HCT116 (cell line): ENCODE data around the gene MRPL16. TPM values are rescaled to one million over a fixed set of nuclear protein-coding genes. Genes with fewer than 3 reads are reported as not detected.

Experiments used
- ATAC-seq: fragments of 200-7000 bp; cut with Tn5 transposase; 2 replicates; pipeline ENCODE4 v1.9.1; 2020; ENCODE audit warnings: mild to moderate bottlenecking, moderate library complexity
- BruUV-seq: library from RNA; stranded (reverse); fragments of 400-500 nt; replicated peaks from 2 replicates; lab custom pipeline; 2021; lab: Mats Ljungman, UMichigan
- CTCF ChIA-PET: fragments of 300-600 bp; sonication (Branson Sonifier 250); formaldehyde crosslinking; loops from one replicate; lab custom pipeline; 2021; ENCODE audit warnings: antibody characterized with exemption; lab: Charles Lee
- POLR2A ChIA-PET: fragments of 300-600, 350-600 bp; sonication (Branson Sonifier 250); formaldehyde crosslinking; loops from one replicate; lab custom pipeline; 2021; ENCODE audit warnings: antibody characterized with exemption; lab: Charles Lee
- RAD21 ChIA-PET, 2 experiments: fragments of 300-600 bp; sonication (Branson Sonifier 250); formaldehyde crosslinking; loops; one replicate each; lab custom pipeline; 2023; ENCODE audit warnings: low total read pairs in 2 of 2; ENCODE audit not compliant: uncharacterized antibody in 2 of 2, unreplicated experiment in 2 of 2, low non-redundant PET in 1 of 2; lab: Charles Lee
- DNase-seq: peaks from one replicate; pipeline ENCODE4 v3.0.0-alpha.2; 2010; ENCODE audit warnings: low read depth, low spot score
- H2AFZ ChIP-seq: fragments of 200-600 bp; shearing (Covaris generic), sonication (generic); 2 replicates; pipeline ENCODE4 v1.6.1; 2017; ENCODE audit warnings: low read depth, mixed run types, mixed read lengths, antibody characterized with exemption, low read length; ENCODE audit not compliant: poor library complexity, severe bottlenecking
- H3K27ac ChIP-seq: 2 replicates; pipeline ENCODE4 v1.5.1; 2012; ENCODE audit warnings: low read depth, low read length
- H3K27me3 ChIP-seq: fragments of 200-600 bp; sonication (generic); 2 replicates; pipeline ENCODE4 v1.6.1; 2016; ENCODE audit warnings: mixed run types, low read length, mixed read lengths; ENCODE audit not compliant: insufficient read depth
- H3K36me3 ChIP-seq, 2 experiments: fragments of 200-500 bp in 1 of 2; fragments of 200-600 bp in 1 of 2; sonication (Bioruptor generic) in 1 of 2; sonication (generic) in 1 of 2; 2 replicates each; pipeline versions ENCODE4 v1.5.1 to v1.6.1; 2014 to 2016; ENCODE audit warnings: low read length in 2 of 2, inconsistent platforms in 1 of 2, mixed read lengths in 1 of 2, mixed run types in 1 of 2; ENCODE audit not compliant: insufficient read depth in 2 of 2, control insufficient read depth in 1 of 2
- H3K4me1 ChIP-seq, 2 experiments: fragments of 200-600 bp in 1 of 2; sonication (generic) in 1 of 2; 2 replicates each; pipeline versions ENCODE4 v1.5.1 to v1.6.1; 2012 to 2017; ENCODE audit warnings: low read length in 2 of 2, inconsistent platforms in 1 of 2, mild to moderate bottlenecking in 1 of 2, mixed read lengths in 1 of 2, mixed run types in 1 of 2, moderate library complexity in 1 of 2; ENCODE audit not compliant: insufficient read depth in 2 of 2, control insufficient read depth in 1 of 2
- H3K4me2 ChIP-seq: fragments of 200-600 bp; sonication (generic); 2 replicates; pipeline ENCODE4 v1.6.1; 2017; ENCODE audit warnings: mixed run types, low read length, mixed read lengths
- H3K4me3 ChIP-seq, 2 experiments: fragments of 200-600 bp in 1 of 2; sonication (generic) in 1 of 2; replicated peaks in 1 of 2; 2 replicates each; pipeline ENCODE4 v1.5.1; 2011 to 2016; ENCODE audit warnings: low read length in 2 of 2, control low read depth in 1 of 2, low read depth in 1 of 2, mild to moderate bottlenecking in 1 of 2, mixed read lengths in 1 of 2, mixed run types in 1 of 2
- H3K79me2 ChIP-seq: fragments of 200-600 bp; sonication (generic); 2 replicates; pipeline ENCODE4 v1.6.1; 2017; ENCODE audit warnings: mild to moderate bottlenecking, mixed run types, low read length, moderate library complexity, mixed read lengths; ENCODE audit not compliant: insufficient read depth
- H3K9ac ChIP-seq: fragments of 200-600 bp; sonication (generic); 2 replicates; pipeline ENCODE4 v1.6.1; 2016; ENCODE audit warnings: low read length, mixed read lengths
- H3K9me2 ChIP-seq: fragments of 200-600 bp; sonication (generic), shearing (Covaris generic); 2 replicates; pipeline ENCODE4 v1.6.1; 2017; ENCODE audit warnings: mixed run types, mild to moderate bottlenecking, moderate library complexity; ENCODE audit not compliant: insufficient read depth
- H3K9me3 ChIP-seq, 2 experiments: fragments of 200-500 bp in 1 of 2; fragments of 200-600 bp in 1 of 2; sonication (Bioruptor generic) in 1 of 2; sonication (generic) in 1 of 2; 2 replicates each; pipeline ENCODE4 v1.6.1; 2014 to 2017; ENCODE audit warnings: low read length in 2 of 2, mixed read lengths in 2 of 2, inconsistent platforms in 1 of 2, low read depth in 1 of 2, mild to moderate bottlenecking in 1 of 2, mixed run types in 1 of 2, moderate library complexity in 1 of 2; ENCODE audit not compliant: control insufficient read depth in 1 of 2, insufficient read depth in 1 of 2
- H4K20me1 ChIP-seq: fragments of 200-600 bp; sonication (generic), shearing (Covaris generic); 2 replicates; pipeline ENCODE4 v1.6.1; 2017; ENCODE audit warnings: mixed run types, mild to moderate bottlenecking, moderate library complexity; ENCODE audit not compliant: insufficient read depth
- CBX3 ChIP-seq: IDR thresholded peaks from 2 replicates; pipeline ENCODE4 v1.6.1; 2012; ENCODE audit warnings: low read depth
- CEBPB ChIP-seq: IDR thresholded peaks from 2 replicates; pipeline ENCODE4 v1.6.1; 2012; ENCODE audit warnings: low read depth
- CTCF ChIP-seq, 3 experiments: fragments of 200-600 bp in 1 of 3; sonication (generic) in 1 of 3; IDR thresholded peaks in 2 of 3; conservative IDR thresholded peaks in 1 of 3; 2 replicates each; pipeline ENCODE4 v1.5.1; 2012 to 2017; ENCODE audit warnings: low read depth in 2 of 3, low read length in 2 of 3, antibody characterized with exemption in 1 of 3, borderline replicate concordance in 1 of 3, control low read depth in 1 of 3, mild to moderate bottlenecking in 1 of 3, mixed read lengths in 1 of 3, mixed run types in 1 of 3, moderate library complexity in 1 of 3; ENCODE audit not compliant: insufficient read depth in 1 of 3
- EZH2 ChIP-seq: fragments of 200-600 bp; sonication (generic); IDR thresholded peaks from 2 replicates; pipeline ENCODE4 v1.6.1; 2017; ENCODE audit warnings: antibody characterized with exemption, mixed run types
- EZH2phosphoT487 ChIP-seq: fragments of 200-600 bp; IDR thresholded peaks from 2 replicates; pipeline ENCODE4 v1.6.1; 2018; ENCODE audit warnings: antibody characterized with exemption, borderline replicate concordance
- FOSL1 ChIP-seq: IDR thresholded peaks from 2 replicates; pipeline ENCODE4 v1.6.1; 2012; ENCODE audit warnings: low read depth
- MAX ChIP-seq: IDR thresholded peaks from 2 replicates; pipeline ENCODE4 v1.6.1; 2012
- POLR2A ChIP-seq: IDR thresholded peaks from 2 replicates; pipeline ENCODE4 v1.7.0; 2011; ENCODE audit warnings: borderline replicate concordance; ENCODE audit not compliant: insufficient read depth, insufficient read length; ENCODE audit errors: extremely low read depth
- RAD21 ChIP-seq: IDR thresholded peaks from 2 replicates; pipeline ENCODE4 v1.6.1; 2012; ENCODE audit warnings: low read depth, mild to moderate bottlenecking
- SIN3A ChIP-seq: IDR thresholded peaks from 2 replicates; pipeline ENCODE4 v1.6.1; 2012; ENCODE audit warnings: low read depth
- YY1 ChIP-seq: IDR thresholded peaks from 2 replicates; pipeline ENCODE4 v1.6.1; 2011; ENCODE audit warnings: low read length, low read depth, moderate library complexity, mild to moderate bottlenecking; ENCODE audit not compliant: insufficient replicate concordance; ENCODE audit errors: extremely low read depth
- ZFX ChIP-seq: fragments of 450-650 bp; IDR thresholded peaks from 2 replicates; pipeline ENCODE4 v1.6.1; 2017
- intact Hi-C: fragments of 100-400 bp; cut with micrococcal nuclease; formaldehyde crosslinking; loops from 2 replicates; pipeline ENCODE4 v1.10.0; 2022
- total RNA-seq: library from RNA; stranded (reverse); gene quantifications from one replicate; pipeline ENCODE4 v1.2.1, GENCODE V29; 2021; ENCODE audit not compliant: unreplicated experiment
- TF ChIP-seq, protein P1 (sequence below): IDR thresholded peaks from 2 replicates; pipeline ENCODE4 v1.6.1; 2012
- TF ChIP-seq, protein P2 (sequence below): IDR thresholded peaks from 2 replicates; pipeline ENCODE4 v1.6.1; 2011; ENCODE audit warnings: mild to moderate bottlenecking, low read length, moderate library complexity; ENCODE audit not compliant: insufficient replicate concordance; ENCODE audit errors: extremely low read depth

MRPL16 gene
- total RNA-seq, 1 experiment from 2014 or later, result 61.0 TPM

DNA sequence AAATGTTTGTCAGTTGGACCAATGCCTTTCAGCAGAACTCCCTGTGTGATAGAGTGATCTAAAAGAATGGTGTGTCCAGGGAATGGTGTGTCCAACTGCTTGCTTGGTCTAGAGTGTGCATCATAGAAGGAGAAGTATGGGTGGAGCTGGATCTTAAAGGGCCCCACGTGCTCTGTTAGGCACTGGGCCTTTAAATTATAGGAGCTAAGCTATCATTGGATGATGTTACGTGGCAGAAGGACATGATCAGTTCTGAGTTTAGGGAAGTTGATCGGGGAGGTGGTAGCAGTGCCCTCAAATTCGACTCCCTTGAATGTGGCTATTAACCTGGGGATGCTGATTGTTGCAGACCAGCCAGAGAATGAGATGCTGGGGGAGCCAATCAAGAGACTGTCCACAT is 39.0 kb downstream of the MRPL16 start:
- no peak overlapping the region for H3K27ac ChIP-seq
- H3K27me3 ChIP-seq, result no peaks in the 10 kb centered on the region
- intact Hi-C loops, result no loop called here
- no peaks in the 10 kb centered on the region for H3K9me3 ChIP-seq
- no peaks in the 10 kb centered on the region for H3K9me2 ChIP-seq
- ChIA-PET POLR2A (interaction anchor here (1.0 kb wide), 1 partner anchor 16 kb away, joined by 3 read pairs; no protein-coding TSS in a partner anchor), CTCF (interaction anchor here (2.3 kb wide), 1 partner anchor 16 kb away, joined by 5 read pairs; the partner anchor contains the start of gene STX3), RAD21 (no interaction called here)
- H3K9ac ChIP-seq, result no peak overlapping the region
- no peaks in the 10 kb centered on the region; a peak in 1 of 4 replicates for H3K36me3 ChIP-seq
- H3K79me2 ChIP-seq, result peaks cover 47% of the 10 kb centered on the region
- peaks cover 4% of the 10 kb centered on the region; the same call in 1 of the 2 replicates for H4K20me1 ChIP-seq
- ATAC-seq (no peak), DNase-seq (no peak)
- TF ChIP-seq CEBPB (no peak), MAX (no peak), YY1 (no peak), CTCF (IDR thresholded peaks at IDR 0.05 in 2 of 3, conservative IDR thresholded peaks at IDR 0.05 in 1 of 3; ENCODE audit: borderline replicate concordance in 1 of 3, insufficient read depth in 1 of 3, low read depth in 2 of 3, low read length in 2 of 3) (no peak), EZH2phosphoT487 (no peak), CBX3 (no peak), FOSL1 (no peak), RAD21 (no peak), SIN3A (no peak), POLR2A (no peak), EZH2 (no peak), ZFX (no peak)
- TF ChIP-seq, protein P1, sequence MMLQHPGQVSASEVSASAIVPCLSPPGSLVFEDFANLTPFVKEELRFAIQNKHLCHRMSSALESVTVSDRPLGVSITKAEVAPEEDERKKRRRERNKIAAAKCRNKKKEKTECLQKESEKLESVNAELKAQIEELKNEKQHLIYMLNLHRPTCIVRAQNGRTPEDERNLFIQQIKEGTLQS, result no peak
- TF ChIP-seq, protein P2, sequence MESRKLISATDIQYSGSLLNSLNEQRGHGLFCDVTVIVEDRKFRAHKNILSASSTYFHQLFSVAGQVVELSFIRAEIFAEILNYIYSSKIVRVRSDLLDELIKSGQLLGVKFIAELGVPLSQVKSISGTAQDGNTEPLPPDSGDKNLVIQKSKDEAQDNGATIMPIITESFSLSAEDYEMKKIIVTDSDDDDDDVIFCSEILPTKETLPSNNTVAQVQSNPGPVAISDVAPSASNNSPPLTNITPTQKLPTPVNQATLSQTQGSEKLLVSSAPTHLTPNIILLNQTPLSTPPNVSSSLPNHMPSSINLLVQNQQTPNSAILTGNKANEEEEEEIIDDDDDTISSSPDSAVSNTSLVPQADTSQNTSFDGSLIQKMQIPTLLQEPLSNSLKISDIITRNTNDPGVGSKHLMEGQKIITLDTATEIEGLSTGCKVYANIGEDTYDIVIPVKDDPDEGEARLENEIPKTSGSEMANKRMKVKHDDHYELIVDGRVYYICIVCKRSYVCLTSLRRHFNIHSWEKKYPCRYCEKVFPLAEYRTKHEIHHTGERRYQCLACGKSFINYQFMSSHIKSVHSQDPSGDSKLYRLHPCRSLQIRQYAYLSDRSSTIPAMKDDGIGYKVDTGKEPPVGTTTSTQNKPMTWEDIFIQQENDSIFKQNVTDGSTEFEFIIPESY, result no peak
- no peak overlapping the region for H3K4me2 ChIP-seq
- BruUV-seq, result no TSS peak
- no peak overlapping the region for H2AFZ ChIP-seq
- peaks cover 8 to 14% of the 10 kb centered on the region in 2 experiments for H3K4me1 ChIP-seq
- H3K4me3 ChIP-seq, result no peak overlapping the region
